HepG2 (cell line): Measurements from ENCODE around the gene ITGB1. TPM values are rescaled to one million over a fixed set of nuclear protein-coding genes. Genes with fewer than 3 reads are reported as not detected.

Experiments used
- CSRNP1 ChIP-seq: sonication (generic); formaldehyde crosslinking; IDR thresholded peaks from 2 replicates; pipeline ENCODE4 v1.8.1; 2023; ENCODE audit warnings: mild to moderate bottlenecking, missing genetic modification reagents
- FOXC1 ChIP-seq: sonication (generic); formaldehyde crosslinking; IDR thresholded peaks from 2 replicates; pipeline ENCODE4 v1.8.0; 2022; ENCODE audit warnings: mild to moderate bottlenecking, missing genetic modification reagents, borderline replicate concordance
- FOXP1 ChIP-seq, 2 experiments: fragments of 450-650 bp in 1 of 2; IDR thresholded peaks; 2 replicates each; pipeline ENCODE4 v1.6.1; 2017 to 2018; ENCODE audit warnings: antibody characterized with exemption in 1 of 2
- IRF9 ChIP-seq: sonication (generic); formaldehyde crosslinking; IDR thresholded peaks from 2 replicates; pipeline ENCODE4 v1.8.0; 2022; ENCODE audit warnings: missing genetic modification reagents, mild to moderate bottlenecking, borderline replicate concordance
- MIER3 ChIP-seq: IDR thresholded peaks from 2 replicates; pipeline ENCODE4 v1.6.1; 2016; ENCODE audit warnings: missing compliant biosample characterization, borderline replicate concordance
- SRSF4 ChIP-seq: fragments of 200-400 bp; formaldehyde crosslinking; IDR thresholded peaks from one replicate; pipeline ENCODE4 v1.6.1; 2018; ENCODE audit warnings: mild to moderate bottlenecking, low read depth, low read length, moderate library complexity; ENCODE audit not compliant: poor library complexity, severe bottlenecking
- TBX3 ChIP-seq: fragments of 450-650 bp; IDR thresholded peaks from 2 replicates; pipeline ENCODE4 v1.6.1; 2017; ENCODE audit warnings: antibody characterized with exemption, mild to moderate bottlenecking, inconsistent platforms, borderline replicate concordance
- ZKSCAN5 ChIP-seq: sonication (generic); formaldehyde crosslinking; IDR thresholded peaks from 2 replicates; pipeline ENCODE4 v1.5.1; 2020; ENCODE audit warnings: mild to moderate bottlenecking, missing genetic modification reagents
- ZNF333 ChIP-seq: sonication (generic); formaldehyde crosslinking; IDR thresholded peaks from 2 replicates; pipeline ENCODE4 v1.4.0; 2020; ENCODE audit warnings: mild to moderate bottlenecking, missing genetic modification reagents, borderline replicate concordance
- ZNF558 ChIP-seq: sonication (generic); formaldehyde crosslinking; IDR thresholded peaks from 2 replicates; pipeline ENCODE4 v1.9.0; 2022; ENCODE audit warnings: mild to moderate bottlenecking, missing genetic modification reagents, borderline replicate concordance
- ZNF615 ChIP-seq: sonication (generic); formaldehyde crosslinking; IDR thresholded peaks from 2 replicates; pipeline ENCODE4 v1.5.0; 2020; ENCODE audit warnings: mild to moderate bottlenecking, missing genetic modification reagents, borderline replicate concordance
- ZNF75D ChIP-seq: sonication (generic); formaldehyde crosslinking; IDR thresholded peaks from 2 replicates; pipeline ENCODE4 v1.8.1; 2023; ENCODE audit warnings: missing genetic modification reagents, mild to moderate bottlenecking, borderline replicate concordance
- ZNF781 ChIP-seq: sonication (generic); formaldehyde crosslinking; IDR thresholded peaks from 2 replicates; pipeline ENCODE4 v1.5.1; 2020; ENCODE audit warnings: borderline replicate concordance, mild to moderate bottlenecking, missing genetic modification reagents; ENCODE audit errors: not compliant biosample characterization
- ZSCAN29 ChIP-seq: sonication (generic); formaldehyde crosslinking; conservative IDR thresholded peaks from 2 replicates; pipeline ENCODE4 v1.4.0; 2020; ENCODE audit warnings: mild to moderate bottlenecking, missing genetic modification reagents
- polyA plus RNA-seq, 8 experiments: library from polyadenylated mRNA; depleted of rRNA in 3 of 8; stranded (reverse) in 7 of 8; unstranded in 1 of 8; fragments of >200 nt; fragmentation: Illumina TruSeq in 4 of 8; extraction: Trizol in 4 of 8; gene quantifications; 2 replicates each; pipeline versions ENCODE4 v1.2.1 to v1.2.3, GENCODE V29; 2011 to 2016; ENCODE audit warnings: low read depth in 4 of 8, missing spikeins in 1 of 8, mixed read lengths in 1 of 8; ENCODE audit not compliant: insufficient read depth in 1 of 8
- total RNA-seq, 5 experiments: library from RNA; depleted of rRNA; stranded (reverse); fragments of >200 nt; fragmentation: Illumina TruSeq; extraction: Trizol; gene quantifications; 2 replicates each; pipeline ENCODE4 v1.2.3, GENCODE V29; 2016; ENCODE audit warnings: low read depth in 1 of 5
- TF ChIP-seq, protein P1 (sequence below): IDR thresholded peaks from 2 replicates; pipeline ENCODE4 v1.6.1; 2016; ENCODE audit warnings: control low read depth
- TF ChIP-seq, protein P2 (sequence below): sonication (generic); formaldehyde crosslinking; IDR thresholded peaks from 2 replicates; pipeline ENCODE4 v1.4.0; 2020; ENCODE audit warnings: missing genetic modification reagents

ITGB1 gene
- total and polyA plus RNA-seq, 2 of the 13 experiments (the other 11 are each of a cell fraction or from before 2014, with no cell fraction given), result 190 to 204 TPM

GRCh38 chr10:32980558-32981468 lies 22.8 kb upstream of the ITGB1 start (continued):
- TF ChIP-seq, protein P1, sequence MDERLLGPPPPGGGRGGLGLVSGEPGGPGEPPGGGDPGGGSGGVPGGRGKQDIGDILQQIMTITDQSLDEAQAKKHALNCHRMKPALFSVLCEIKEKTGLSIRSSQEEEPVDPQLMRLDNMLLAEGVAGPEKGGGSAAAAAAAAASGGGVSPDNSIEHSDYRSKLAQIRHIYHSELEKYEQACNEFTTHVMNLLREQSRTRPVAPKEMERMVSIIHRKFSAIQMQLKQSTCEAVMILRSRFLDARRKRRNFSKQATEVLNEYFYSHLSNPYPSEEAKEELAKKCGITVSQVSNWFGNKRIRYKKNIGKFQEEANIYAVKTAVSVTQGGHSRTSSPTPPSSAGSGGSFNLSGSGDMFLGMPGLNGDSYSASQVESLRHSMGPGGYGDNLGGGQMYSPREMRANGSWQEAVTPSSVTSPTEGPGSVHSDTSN, result no peak
- 0 out of 2 replicates have a peak, but pooled peaks have one; percentile 68 for TF ChIP-seq FOXC1 (CRISPR knock-in tag)
- TF ChIP-seq SRSF4, result no peak
- TF ChIP-seq, protein P2, sequence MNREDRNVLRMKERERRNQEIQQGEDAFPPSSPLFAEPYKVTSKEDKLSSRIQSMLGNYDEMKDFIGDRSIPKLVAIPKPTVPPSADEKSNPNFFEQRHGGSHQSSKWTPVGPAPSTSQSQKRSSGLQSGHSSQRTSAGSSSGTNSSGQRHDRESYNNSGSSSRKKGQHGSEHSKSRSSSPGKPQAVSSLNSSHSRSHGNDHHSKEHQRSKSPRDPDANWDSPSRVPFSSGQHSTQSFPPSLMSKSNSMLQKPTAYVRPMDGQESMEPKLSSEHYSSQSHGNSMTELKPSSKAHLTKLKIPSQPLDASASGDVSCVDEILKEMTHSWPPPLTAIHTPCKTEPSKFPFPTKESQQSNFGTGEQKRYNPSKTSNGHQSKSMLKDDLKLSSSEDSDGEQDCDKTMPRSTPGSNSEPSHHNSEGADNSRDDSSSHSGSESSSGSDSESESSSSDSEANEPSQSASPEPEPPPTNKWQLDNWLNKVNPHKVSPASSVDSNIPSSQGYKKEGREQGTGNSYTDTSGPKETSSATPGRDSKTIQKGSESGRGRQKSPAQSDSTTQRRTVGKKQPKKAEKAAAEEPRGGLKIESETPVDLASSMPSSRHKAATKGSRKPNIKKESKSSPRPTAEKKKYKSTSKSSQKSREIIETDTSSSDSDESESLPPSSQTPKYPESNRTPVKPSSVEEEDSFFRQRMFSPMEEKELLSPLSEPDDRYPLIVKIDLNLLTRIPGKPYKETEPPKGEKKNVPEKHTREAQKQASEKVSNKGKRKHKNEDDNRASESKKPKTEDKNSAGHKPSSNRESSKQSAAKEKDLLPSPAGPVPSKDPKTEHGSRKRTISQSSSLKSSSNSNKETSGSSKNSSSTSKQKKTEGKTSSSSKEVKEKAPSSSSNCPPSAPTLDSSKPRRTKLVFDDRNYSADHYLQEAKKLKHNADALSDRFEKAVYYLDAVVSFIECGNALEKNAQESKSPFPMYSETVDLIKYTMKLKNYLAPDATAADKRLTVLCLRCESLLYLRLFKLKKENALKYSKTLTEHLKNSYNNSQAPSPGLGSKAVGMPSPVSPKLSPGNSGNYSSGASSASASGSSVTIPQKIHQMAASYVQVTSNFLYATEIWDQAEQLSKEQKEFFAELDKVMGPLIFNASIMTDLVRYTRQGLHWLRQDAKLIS (CRISPR knock-in tag), result peak; percentile 74; the same call in 1 of the 2 replicates
- no peak for TF ChIP-seq FOXP1 (IDR thresholded peaks at IDR 0.05)
- TF ChIP-seq FOXP1 (CRISPR knock-in tag; IDR thresholded peaks at IDR 0.05), result peak; percentile 22; the same call in 1 of the 2 replicates
- no peak for TF ChIP-seq ZNF558 (CRISPR knock-in tag)
- TF ChIP-seq ZSCAN29, result peak; percentile 35; the same call in 1 of the 2 replicates
- TF ChIP-seq ZNF781, result peak; percentile 28
- TF ChIP-seq ZNF333 (CRISPR knock-in tag), result no peak
- no peak for TF ChIP-seq ZNF615 (CRISPR knock-in tag)
- TF ChIP-seq ZKSCAN5 (CRISPR knock-in tag), result peak; percentile 61; the same call in 1 of the 2 replicates
- TF ChIP-seq MIER3 (CRISPR knock-in tag), result peak; percentile 74; the same call in 1 of the 2 replicates
- no peak for TF ChIP-seq IRF9 (CRISPR knock-in tag)
- TF ChIP-seq TBX3, result peak; percentile 50; the same call in 1 of the 2 replicates
- no peak for TF ChIP-seq ZNF75D
- TF ChIP-seq CSRNP1 (CRISPR knock-in tag), result no peak
